ENCODE measurements around the gene ALAD.

DNA sequence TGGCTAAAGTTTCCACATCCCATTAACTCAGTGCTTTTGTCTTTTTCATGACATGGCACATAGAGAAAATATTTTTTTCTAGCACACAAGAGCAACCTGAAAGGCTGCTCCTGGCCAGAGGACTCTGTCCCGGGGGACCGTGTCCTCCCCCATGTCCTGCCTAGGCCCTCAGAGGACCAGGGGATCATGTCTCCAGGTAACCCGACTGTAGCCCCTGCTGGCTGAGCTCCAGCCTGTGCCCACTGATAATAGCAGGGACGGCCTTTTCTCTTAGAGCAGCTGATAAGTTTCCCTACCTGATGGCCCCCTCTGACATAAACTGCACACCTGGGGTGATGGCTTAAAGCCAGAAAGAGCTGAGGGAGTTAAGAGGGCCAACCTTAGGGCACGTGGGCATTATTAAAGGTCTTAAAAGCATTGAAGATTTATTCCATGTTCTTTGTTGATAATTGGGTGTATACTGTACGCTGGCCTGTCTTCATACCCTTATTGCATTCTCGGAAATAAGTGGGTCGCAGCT is 30.2 kb downstream of the ALAD start:
- TF ChIP-seq, protein P1, sequence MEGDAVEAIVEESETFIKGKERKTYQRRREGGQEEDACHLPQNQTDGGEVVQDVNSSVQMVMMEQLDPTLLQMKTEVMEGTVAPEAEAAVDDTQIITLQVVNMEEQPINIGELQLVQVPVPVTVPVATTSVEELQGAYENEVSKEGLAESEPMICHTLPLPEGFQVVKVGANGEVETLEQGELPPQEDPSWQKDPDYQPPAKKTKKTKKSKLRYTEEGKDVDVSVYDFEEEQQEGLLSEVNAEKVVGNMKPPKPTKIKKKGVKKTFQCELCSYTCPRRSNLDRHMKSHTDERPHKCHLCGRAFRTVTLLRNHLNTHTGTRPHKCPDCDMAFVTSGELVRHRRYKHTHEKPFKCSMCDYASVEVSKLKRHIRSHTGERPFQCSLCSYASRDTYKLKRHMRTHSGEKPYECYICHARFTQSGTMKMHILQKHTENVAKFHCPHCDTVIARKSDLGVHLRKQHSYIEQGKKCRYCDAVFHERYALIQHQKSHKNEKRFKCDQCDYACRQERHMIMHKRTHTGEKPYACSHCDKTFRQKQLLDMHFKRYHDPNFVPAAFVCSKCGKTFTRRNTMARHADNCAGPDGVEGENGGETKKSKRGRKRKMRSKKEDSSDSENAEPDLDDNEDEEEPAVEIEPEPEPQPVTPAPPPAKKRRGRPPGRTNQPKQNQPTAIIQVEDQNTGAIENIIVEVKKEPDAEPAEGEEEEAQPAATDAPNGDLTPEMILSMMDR (IDR thresholded peaks at IDR 0.05; ENCODE audit: borderline replicate concordance, extremely low read depth, low read length, poor library complexity, severe bottlenecking): no peak
- no peak for TF ChIP-seq EZH2 (IDR thresholded peaks at IDR 0.05; ENCODE audit: borderline replicate concordance, low read depth, low read length, severe bottlenecking)

All from DND-41 (cell line).